Thyroid gland (tissue), 4 donors: Measurements from ENCODE around the gene PABPN1L. TPM values are rescaled to one million over a fixed set of nuclear protein-coding genes. Genes with fewer than 3 reads are reported as not detected.
"Not testable (repeated sequence)": the region's sequence is repeated elsewhere in the genome, so short reads cannot be mapped to it uniquely, and the experiment has no call there.

ENCODE experiments used
- DNase-seq, 2 donors: peaks; one replicate each; pipeline ENCODE4 v3.0.0-alpha.2; 2019
- H3K27ac ChIP-seq, 3 donors: fragments of 200-600 bp; sonication (generic); 1 replicate in 2 of 3; 2 replicates in 1 of 3; pipeline ENCODE4 v1.5.1; 2016 to 2019; ENCODE audit warnings: mild to moderate bottlenecking in 1 of 3, moderate library complexity in 1 of 3
- H3K27me3 ChIP-seq: fragments of 200-600 bp; sonication (generic); one replicate; pipeline ENCODE4 v1.5.1; 2019
- H3K36me3 ChIP-seq, 2 donors: fragments of 200-600 bp; sonication (generic); one replicate each; pipeline ENCODE4 v1.5.1; 2016 to 2019
- H3K4me1 ChIP-seq, 2 donors: fragments of 200-600 bp; sonication (generic); one replicate each; pipeline ENCODE4 v1.5.1; 2017 to 2019
- H3K4me3 ChIP-seq, 3 donors: fragments of 200-600 bp; sonication (generic); replicated peaks in 1 of 3; 1 replicate in 2 of 3; 2 replicates in 1 of 3; pipeline ENCODE4 v1.5.1; 2016; ENCODE audit warnings: mild to moderate bottlenecking in 1 of 3
- H3K9me3 ChIP-seq: fragments of 200-600 bp; sonication (generic); one replicate; pipeline ENCODE4 v1.5.1; 2017
- POLR2A ChIP-seq, 2 donors: fragments of 450-650 bp; IDR thresholded peaks; one replicate each; pipeline ENCODE4 v1.6.1; 2017; ENCODE audit warnings: antibody characterized with exemption in 2 of 2, mild to moderate bottlenecking in 2 of 2, moderate library complexity in 1 of 2
- WGBS, 2 donors: methylation state at CpG; one replicate each; pipeline ENCODE4 v1.1.5; 2017; 5-methylcytosine and 5-hydroxymethylcytosine counted together
- intact Hi-C: fragments of 100-400 bp; cut with DNase I; formaldehyde crosslinking; loops from one replicate; pipeline ENCODE4 v1.15.1; 2023
- total RNA-seq, 4 donors: library from RNA; depleted of rRNA; stranded (reverse); fragments of >200 nt; gene quantifications; one replicate each; pipeline ENCODE4 v1.2.3, GENCODE V29; 2016
- TF ChIP-seq, protein P1 (sequence below), 6 experiments: fragments of 200-600 bp in 3 of 6; fragments of 450-650 bp in 3 of 6; sonication (generic) in 3 of 6; IDR thresholded peaks; one replicate each; pipeline ENCODE4 v1.5.1; 2016 to 2019; ENCODE audit warnings: antibody characterized with exemption in 6 of 6, mild to moderate bottlenecking in 2 of 6, inconsistent platforms in 1 of 6, moderate library complexity in 1 of 6

The PABPN1L gene
- total RNA-seq, 4 donors from 2014 or later, result not detected

DNA sequence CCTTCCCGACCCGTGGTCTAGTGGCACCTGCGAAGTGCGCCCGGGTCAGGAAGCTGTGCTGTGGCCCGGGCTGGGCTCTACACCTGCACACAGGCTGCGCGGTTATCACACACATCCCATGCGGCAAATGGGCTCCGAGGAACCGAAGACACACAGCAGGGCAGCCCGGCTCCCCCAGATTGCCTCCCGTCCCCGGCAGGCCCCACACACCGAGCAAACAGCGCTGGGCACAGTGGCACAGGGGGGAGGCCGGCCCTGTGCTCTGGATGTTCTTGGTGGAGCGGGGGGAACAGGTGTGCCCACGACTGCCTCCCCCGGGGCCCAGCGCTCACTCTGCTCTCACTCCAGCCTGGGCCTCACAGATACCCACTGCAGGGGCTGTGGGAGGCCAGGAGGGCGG, 28.9 kb upstream of the PABPN1L start:
- H3K4me1 ChIP-seq, result no peaks in the 10 kb centered on the region
- intact Hi-C loops, result no loop called here
- H3K9me3 ChIP-seq, result no peaks in the 10 kb centered on the region
- TF ChIP-seq, protein P1, sequence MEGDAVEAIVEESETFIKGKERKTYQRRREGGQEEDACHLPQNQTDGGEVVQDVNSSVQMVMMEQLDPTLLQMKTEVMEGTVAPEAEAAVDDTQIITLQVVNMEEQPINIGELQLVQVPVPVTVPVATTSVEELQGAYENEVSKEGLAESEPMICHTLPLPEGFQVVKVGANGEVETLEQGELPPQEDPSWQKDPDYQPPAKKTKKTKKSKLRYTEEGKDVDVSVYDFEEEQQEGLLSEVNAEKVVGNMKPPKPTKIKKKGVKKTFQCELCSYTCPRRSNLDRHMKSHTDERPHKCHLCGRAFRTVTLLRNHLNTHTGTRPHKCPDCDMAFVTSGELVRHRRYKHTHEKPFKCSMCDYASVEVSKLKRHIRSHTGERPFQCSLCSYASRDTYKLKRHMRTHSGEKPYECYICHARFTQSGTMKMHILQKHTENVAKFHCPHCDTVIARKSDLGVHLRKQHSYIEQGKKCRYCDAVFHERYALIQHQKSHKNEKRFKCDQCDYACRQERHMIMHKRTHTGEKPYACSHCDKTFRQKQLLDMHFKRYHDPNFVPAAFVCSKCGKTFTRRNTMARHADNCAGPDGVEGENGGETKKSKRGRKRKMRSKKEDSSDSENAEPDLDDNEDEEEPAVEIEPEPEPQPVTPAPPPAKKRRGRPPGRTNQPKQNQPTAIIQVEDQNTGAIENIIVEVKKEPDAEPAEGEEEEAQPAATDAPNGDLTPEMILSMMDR (IDR thresholded peaks at IDR 0.05), result no peak
- TF ChIP-seq POLR2A (IDR thresholded peaks at IDR 0.05), result no peak
- H3K36me3 ChIP-seq, result no peaks in the 10 kb centered on the region
- no peak overlapping the region for H3K27ac ChIP-seq
- no peak overlapping the region for H3K4me3 ChIP-seq
- no peak for DNase-seq
- 93 to 100% methylated on average over 6 to 10 of the region's 22 CpGs for WGBS, 2 donors
- H3K27me3 ChIP-seq, result no peaks in the 10 kb centered on the region

DNA sequence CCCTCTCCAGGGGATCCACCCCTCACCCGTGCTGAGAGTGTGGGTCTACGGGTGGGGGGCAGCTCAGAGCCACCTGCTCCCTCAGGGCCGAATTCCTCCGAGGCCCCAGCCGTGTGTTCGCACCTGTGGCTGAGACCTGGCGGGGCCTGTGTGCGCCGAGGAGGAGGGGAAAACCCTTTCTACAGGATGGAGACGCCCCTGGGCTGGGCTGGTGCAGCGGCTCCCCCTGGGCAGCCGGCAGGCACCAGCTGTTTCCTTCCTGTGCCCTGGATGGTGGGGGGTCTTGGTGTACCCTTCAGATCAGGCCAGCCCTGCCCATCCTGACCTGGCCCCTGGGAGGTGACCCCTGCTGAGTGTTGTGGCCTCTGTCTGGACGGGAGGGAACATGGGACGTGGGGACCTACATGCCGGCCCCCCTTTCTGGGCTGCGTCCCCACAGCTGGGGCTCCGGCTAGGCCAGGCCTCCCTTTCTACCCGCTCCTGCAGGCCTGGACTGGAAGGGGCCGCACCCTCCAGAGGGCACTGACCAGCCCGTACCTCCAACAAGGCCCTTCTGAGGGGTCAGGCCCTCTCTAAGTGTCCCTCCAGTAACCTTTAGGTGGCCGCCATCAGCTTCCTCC, 28.3 kb upstream of the PABPN1L start:
- Histone ChIP-seq H3K4me1 (no peaks in the 10 kb centered on the region), H3K9me3 (no peaks in the 10 kb centered on the region), H3K27me3 (no peaks in the 10 kb centered on the region), H3K4me3 (no peak overlapping the region), H3K36me3 (no peaks in the 10 kb centered on the region), H3K27ac (no peak overlapping the region)
- DNase-seq, result no peak
- 78 to 83% methylated on average over 9 to 10 of the region's 21 CpGs for WGBS, 2 donors
- TF ChIP-seq, protein P1 (IDR thresholded peaks at IDR 0.05), result no peak
- no peak for TF ChIP-seq POLR2A (IDR thresholded peaks at IDR 0.05)
- intact Hi-C loops, result no loop called here

DNA sequence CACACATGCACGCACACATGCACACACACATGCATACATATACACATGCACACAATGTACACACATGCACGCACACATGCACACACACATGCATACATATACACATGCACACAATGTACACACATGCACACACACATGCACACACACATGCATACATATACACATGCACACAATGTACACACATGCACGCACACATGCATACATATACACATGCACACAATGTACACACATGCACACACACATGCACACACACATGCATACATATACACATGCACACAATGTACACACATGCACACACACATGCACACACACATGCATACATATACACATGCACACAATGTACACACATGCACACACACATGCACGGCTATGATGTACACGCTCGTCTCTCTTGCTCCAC, 27.8 kb upstream of the PABPN1L start:
- 100% methylated on average over 3 to 4 of the region's 6 CpGs for WGBS, 2 donors
- intact Hi-C loops, H3K4me3 ChIP-seq, H3K27me3 ChIP-seq, H3K4me1 ChIP-seq, H3K9me3 ChIP-seq, H3K36me3 ChIP-seq, DNase-seq, H3K27ac ChIP-seq: not testable (repeated sequence)

DNA sequence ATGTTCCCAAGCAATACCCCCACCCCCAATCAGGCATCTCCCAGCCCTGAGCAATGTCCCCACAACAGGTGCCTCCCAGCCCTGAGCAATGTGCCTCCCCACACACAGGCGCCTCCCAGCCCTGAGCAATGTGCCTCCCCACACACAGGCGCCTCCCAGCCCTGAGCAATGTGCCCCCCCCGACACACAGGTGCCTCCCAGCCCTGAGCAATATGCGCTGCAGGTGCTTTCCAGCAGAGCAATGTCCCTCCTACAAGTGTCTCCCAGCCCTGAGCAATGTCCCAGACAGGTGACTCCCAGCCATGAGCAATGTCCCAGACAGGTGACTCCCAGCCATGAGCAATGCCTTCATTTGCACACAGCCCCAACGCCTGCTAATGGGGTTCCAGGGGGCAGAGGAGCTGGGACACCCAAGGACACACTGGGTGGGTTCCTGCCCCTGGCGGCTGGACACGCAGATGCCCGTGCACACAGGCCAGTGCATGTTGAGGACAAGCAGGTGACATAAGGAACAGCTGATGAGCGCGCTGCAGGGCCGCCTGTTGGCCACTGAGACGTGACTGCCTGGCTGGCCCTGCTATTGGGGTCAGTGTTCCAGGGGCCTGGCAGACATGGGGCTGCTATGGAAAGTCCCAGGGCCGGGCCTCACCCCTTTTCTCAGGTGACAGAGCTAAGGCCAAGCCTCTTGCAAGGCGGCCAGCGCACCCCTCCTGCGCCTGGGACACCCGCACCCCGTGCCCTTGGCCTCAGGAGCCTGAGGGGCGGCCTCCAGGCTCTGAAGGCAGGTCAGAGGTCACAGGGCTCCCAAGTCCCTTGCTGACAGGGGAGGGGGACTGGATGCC, 26.9 kb upstream of the PABPN1L start:
- H3K9me3 ChIP-seq, result no peaks in the 10 kb centered on the region
- no peak overlapping the region for H3K4me3 ChIP-seq
- TF ChIP-seq POLR2A (IDR thresholded peaks at IDR 0.05), result no peak
- TF ChIP-seq, protein P1 (IDR thresholded peaks at IDR 0.05), result no peak
- H3K4me1 ChIP-seq, result no peaks in the 10 kb centered on the region
- H3K27ac ChIP-seq, result no peak overlapping the region
- H3K36me3 ChIP-seq, result no peaks in the 10 kb centered on the region
- DNase-seq, result no peak
- 86 to 92% methylated on average over 7 to 16 of the region's 19 CpGs for whole genome bisulfite sequencing, 2 donors
- intact Hi-C loops, result no loop called here
- no peaks in the 10 kb centered on the region for H3K27me3 ChIP-seq

DNA sequence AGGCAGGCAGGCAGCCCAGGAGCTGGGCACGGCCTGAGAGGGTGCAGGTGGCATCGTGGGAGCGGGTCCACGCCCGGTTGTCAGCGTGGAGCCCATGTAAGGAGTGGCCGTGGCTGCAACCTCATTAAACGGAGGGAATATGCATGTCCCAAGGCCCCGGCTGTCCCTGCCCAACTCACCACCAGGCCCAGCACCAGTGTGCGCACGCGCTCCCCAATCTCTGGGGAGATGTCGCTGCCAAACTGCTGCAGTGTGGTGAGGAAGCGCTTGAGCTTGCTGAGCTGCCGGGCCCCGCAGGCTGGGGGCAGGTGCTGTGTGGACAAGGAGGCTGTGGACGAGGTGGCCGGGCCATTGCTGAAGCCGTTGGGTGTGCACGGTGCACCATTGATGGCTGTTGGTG, 25.6 kb upstream of the PABPN1L start:
- Histone ChIP-seq H3K9me3 (no peaks in the 10 kb centered on the region), H3K36me3 (no peaks in the 10 kb centered on the region), H3K4me3 (no peak overlapping the region), H3K27ac (no peak overlapping the region), H3K4me1 (peaks cover 4 to 11% of the 10 kb centered on the region in 2 donors), H3K27me3 (no peaks in the 10 kb centered on the region)
- TF ChIP-seq, protein P1 (IDR thresholded peaks at IDR 0.05), result no peak
- no peak for TF ChIP-seq POLR2A (IDR thresholded peaks at IDR 0.05)
- intact Hi-C loops, result no loop called here
- 86 to 94% methylated on average over 13 to 16 of the region's 20 CpGs for WGBS, 2 donors
- no peak for DNase-seq
